ENCODE results near the gene BHLHA9. TPM values are rescaled to one million over a fixed set of nuclear protein-coding genes. Genes with fewer than 3 reads are reported as not detected.

BHLHA9 gene
- total RNA-seq, 4 donors from 2014 or later = not detected

- peaks cover 35% of the 10 kb centered on the region for H3K27me3 ChIP-seq
These were observed 1.2 kb downstream of the BHLHA9 start for GRCh38 chr17:1271441-1271840.

GRCh38 chr17:1272701-1273100, 2.5 kb downstream of the BHLHA9 start:
- Histone ChIP-seq H3K9me3 (no peaks in the 10 kb centered on the region), H3K27me3 (peaks cover 35% of the 10 kb centered on the region), H3K4me3 (no peak overlapping the region), H3K27ac (no peak overlapping the region), H3K36me3 (no peaks in the 10 kb centered on the region), H3K4me1 (peaks cover 26% of the 10 kb centered on the region)
- WGBS = 73% methylated on average over 5 of the region's 12 CpGs
- no peak for TF ChIP-seq POLR2AphosphoS5 (IDR thresholded peaks at IDR 0.05)
- DNase-seq (ENCODE audit: low spot score in 2 of 2) = no peak

More at GRCh38 chr17:1271441-1271840, 1.2 kb downstream of the BHLHA9 start:
- Histone ChIP-seq H3K4me3 (no peak overlapping the region), H3K36me3 (no peaks in the 10 kb centered on the region), H3K9me3 (no peaks in the 10 kb centered on the region), H3K4me1 (peaks cover 30% of the 10 kb centered on the region), H3K27ac (no peak overlapping the region)
- WGBS = 42% methylated on average over 18 of the region's 18 CpGs
- no peak for DNase-seq (ENCODE audit: low spot score in 2 of 2)
- TF ChIP-seq POLR2A (IDR thresholded peaks at IDR 0.05) (no peak), CTCF (IDR thresholded peaks at IDR 0.05) (no peak), EP300 (IDR thresholded peaks at IDR 0.05) (no peak), POLR2AphosphoS5 (IDR thresholded peaks at IDR 0.05) (no peak)

GRCh38 chr17:1273492-1274244, 3.4 kb downstream of the BHLHA9 start:
- 77% methylated on average over 13 of the region's 13 CpGs for WGBS
- H3K27me3 ChIP-seq = peaks cover 35% of the 10 kb centered on the region
- TF ChIP-seq CTCF (IDR thresholded peaks at IDR 0.05) (no peak), POLR2AphosphoS5 (IDR thresholded peaks at IDR 0.05) (no peak), POLR2A (IDR thresholded peaks at IDR 0.05) (no peak), EP300 (IDR thresholded peaks at IDR 0.05) (no peak)

GRCh38 chr17:1274245-1274608, 4.0 kb downstream of the BHLHA9 start:
- Histone ChIP-seq H3K4me1 (peaks cover 15% of the 10 kb centered on the region), H3K27ac (no peak overlapping the region), H3K9me3 (no peaks in the 10 kb centered on the region), H3K4me3 (no peak overlapping the region), H3K36me3 (no peaks in the 10 kb centered on the region), H3K27me3 (peaks cover 33% of the 10 kb centered on the region)
- WGBS = 87% methylated on average over 6 of the region's 6 CpGs
- TF ChIP-seq POLR2A (IDR thresholded peaks at IDR 0.05) (no peak), POLR2AphosphoS5 (IDR thresholded peaks at IDR 0.05) (no peak)
- no peak for DNase-seq (ENCODE audit: low spot score in 2 of 2)

More at GRCh38 chr17:1273492-1274244, 3.4 kb downstream of the BHLHA9 start:
- H3K27ac ChIP-seq = no peak overlapping the region
- H3K4me3 ChIP-seq = no peak overlapping the region
- DNase-seq (ENCODE audit: low spot score in 2 of 2) = no peak
- H3K36me3 ChIP-seq = no peaks in the 10 kb centered on the region
- H3K4me1 ChIP-seq = peaks cover 16% of the 10 kb centered on the region
- H3K9me3 ChIP-seq = no peaks in the 10 kb centered on the region

GRCh38 chr17:1275205-1275961, 5.1 kb downstream of the BHLHA9 start:
- no peak for TF ChIP-seq POLR2AphosphoS5 (IDR thresholded peaks at IDR 0.05)
- no peak for TF ChIP-seq CTCF (IDR thresholded peaks at IDR 0.05)
- no peak for TF ChIP-seq EP300 (IDR thresholded peaks at IDR 0.05)
- no peak for TF ChIP-seq POLR2A (IDR thresholded peaks at IDR 0.05)
- Histone ChIP-seq H3K36me3 (no peaks in the 10 kb centered on the region), H3K9me3 (no peaks in the 10 kb centered on the region), H3K27ac (no peak overlapping the region), H3K4me1 (peaks cover 18% of the 10 kb centered on the region), H3K27me3 (peaks cover 29% of the 10 kb centered on the region), H3K4me3 (no peak overlapping the region)
- 80% methylated on average over 10 of the region's 10 CpGs for WGBS
- DNase-seq (ENCODE audit: low spot score in 2 of 2) = no peak

All from suprapubic skin (tissue), 4 donors.